Stomach smooth muscle (tissue), 2 donors: Measurements from ENCODE around the gene PAPPA2.

Experiments used
- H3K27ac ChIP-seq: one replicate; pipeline ENCODE4 v1.7.0; 2013; ENCODE audit warnings: mild to moderate bottlenecking, low read length, inconsistent platforms
- H3K27me3 ChIP-seq, 2 donors: one replicate each; pipeline ENCODE4 v1.7.0; 2013; ENCODE audit warnings: low read length in 2 of 2; ENCODE audit not compliant: insufficient read depth in 2 of 2, control insufficient read depth in 1 of 2
- H3K36me3 ChIP-seq, 2 donors: one replicate each; pipeline ENCODE4 v1.7.0; 2013; ENCODE audit warnings: low read length in 2 of 2; ENCODE audit not compliant: control insufficient read depth in 2 of 2, insufficient read depth in 2 of 2
- H3K4me1 ChIP-seq: one replicate; pipeline ENCODE4 v1.7.0; 2013; ENCODE audit warnings: low read length; ENCODE audit not compliant: control insufficient read depth, insufficient read depth
- H3K4me3 ChIP-seq, 2 donors: one replicate each; pipeline ENCODE4 v1.7.0; 2013; ENCODE audit warnings: low read length in 2 of 2
- H3K9ac ChIP-seq, 2 donors: one replicate each; pipeline ENCODE4 v1.7.0; 2013; ENCODE audit warnings: low read length in 2 of 2, mild to moderate bottlenecking in 1 of 2
- H3K9me3 ChIP-seq, 2 donors: one replicate each; pipeline ENCODE4 v1.7.0; 2013; ENCODE audit warnings: low read length in 2 of 2; ENCODE audit not compliant: control insufficient read depth in 2 of 2
- donor health status: healthy.
- donor health status: Pancreatic carcinoma.

The PAPPA2 gene

DNA sequence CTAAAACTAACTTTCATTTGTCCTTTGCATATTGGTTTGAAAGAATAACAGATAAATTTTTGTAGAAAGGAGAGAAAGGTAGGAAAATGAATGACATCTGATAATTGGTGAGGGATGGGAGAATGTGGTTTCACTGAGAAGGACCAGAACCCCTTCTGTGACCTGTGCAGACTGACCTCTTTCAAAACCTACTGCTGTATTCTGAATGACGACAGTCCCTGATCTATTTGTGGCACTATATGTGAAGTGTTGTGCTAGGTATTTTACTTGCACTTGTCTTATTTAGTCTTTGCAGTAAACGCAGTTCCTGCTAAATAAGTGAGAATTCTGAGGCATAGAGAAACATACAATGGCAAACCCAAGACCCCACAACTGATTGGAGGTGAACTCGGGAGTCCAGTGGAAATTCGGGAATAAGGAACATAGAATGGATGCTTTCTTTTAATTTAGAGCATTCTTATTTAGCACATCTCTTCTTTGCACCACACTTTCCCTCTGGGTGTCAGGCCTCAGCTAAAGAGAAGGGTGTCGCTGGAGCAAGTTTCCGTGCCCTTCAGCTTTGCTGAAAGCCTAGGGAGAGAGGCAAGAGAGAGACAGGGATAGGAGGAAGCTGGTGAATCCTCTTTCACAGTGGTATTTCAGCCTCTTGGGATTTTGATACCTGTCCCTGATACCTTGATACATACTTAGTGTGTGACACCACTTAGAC lies 230.2 kb downstream of the PAPPA2 start:
- Histone ChIP-seq H3K27ac (peak overlapping the region; percentile 96), H3K36me3 (no peaks in the 10 kb centered on the region), H3K27me3 (no peaks in the 10 kb centered on the region), H3K9ac (peak overlapping the region; percentile 52 to 55), H3K9me3 (no peaks in the 10 kb centered on the region), H3K4me1 (peaks cover 40% of the 10 kb centered on the region), H3K4me3 (peak overlapping the region in 1 of 2 donors; percentile 47)

- Histone ChIP-seq H3K9me3 (no peaks in the 10 kb centered on the region), H3K36me3 (no peaks in the 10 kb centered on the region), H3K9ac (peak overlapping the region; percentile 52 to 55), H3K4me1 (peaks cover 40% of the 10 kb centered on the region), H3K27me3 (no peaks in the 10 kb centered on the region), H3K27ac (peak overlapping the region; percentile 96), H3K4me3 (peak overlapping the region in 1 of 2 donors; percentile 47)
These were observed 230.8 kb downstream of the PAPPA2 start for GRCh38 chr1:176693697-176694329.

DNA sequence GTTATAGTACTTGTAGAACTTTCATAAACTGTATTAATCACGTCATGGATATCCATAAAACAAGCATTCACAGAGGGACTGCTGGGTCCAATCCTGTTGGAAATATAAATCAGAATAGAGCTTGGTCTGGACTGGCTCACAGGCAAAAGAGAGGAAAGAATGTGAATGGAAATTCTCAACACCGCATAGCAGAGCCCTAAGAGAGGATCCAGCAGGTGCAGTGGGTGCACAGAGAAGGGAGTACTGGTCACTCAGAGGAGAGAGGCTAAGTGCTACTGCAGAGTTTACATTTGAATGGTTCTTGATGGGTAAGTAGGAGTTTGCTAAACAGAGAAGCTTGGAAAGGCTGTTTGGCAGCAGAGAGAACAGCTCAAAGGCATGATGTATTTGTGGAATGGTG lies 231.7 kb downstream of the PAPPA2 start:
- no peaks in the 10 kb centered on the region for H3K27me3 ChIP-seq
- H3K27ac ChIP-seq: peak overlapping the region; percentile 96
- H3K9ac ChIP-seq: peak overlapping the region; percentile 7 to 49
- H3K36me3 ChIP-seq: no peaks in the 10 kb centered on the region
- H3K9me3 ChIP-seq: no peaks in the 10 kb centered on the region
- H3K4me1 ChIP-seq: peaks cover 40% of the 10 kb centered on the region
- no peak overlapping the region for H3K4me3 ChIP-seq

DNA sequence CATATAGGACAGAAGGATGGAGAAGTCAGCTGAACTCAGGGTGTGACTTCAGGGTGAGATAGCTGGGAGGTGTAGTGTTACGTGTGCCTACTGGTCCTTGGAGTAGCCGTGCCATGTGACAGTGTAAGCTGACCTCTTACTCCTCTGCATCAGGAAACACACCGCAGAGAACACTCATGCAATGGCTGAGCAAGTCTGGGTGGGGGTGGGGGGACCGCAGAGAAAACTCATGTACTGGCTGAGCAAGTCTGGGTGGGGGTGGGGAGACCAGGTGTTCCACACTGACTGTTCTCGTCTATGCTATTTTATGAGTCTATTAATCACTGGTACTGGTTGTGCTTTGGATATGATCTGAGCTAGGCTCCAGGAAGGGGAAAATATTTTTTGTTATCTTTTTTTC lies 233.1 kb downstream of the PAPPA2 start:
- Histone ChIP-seq H3K9ac (no peak overlapping the region), H3K9me3 (no peaks in the 10 kb centered on the region), H3K27me3 (no peaks in the 10 kb centered on the region), H3K4me3 (no peak overlapping the region), H3K4me1 (peaks cover 40% of the 10 kb centered on the region), H3K27ac (no peak overlapping the region), H3K36me3 (no peaks in the 10 kb centered on the region)

DNA sequence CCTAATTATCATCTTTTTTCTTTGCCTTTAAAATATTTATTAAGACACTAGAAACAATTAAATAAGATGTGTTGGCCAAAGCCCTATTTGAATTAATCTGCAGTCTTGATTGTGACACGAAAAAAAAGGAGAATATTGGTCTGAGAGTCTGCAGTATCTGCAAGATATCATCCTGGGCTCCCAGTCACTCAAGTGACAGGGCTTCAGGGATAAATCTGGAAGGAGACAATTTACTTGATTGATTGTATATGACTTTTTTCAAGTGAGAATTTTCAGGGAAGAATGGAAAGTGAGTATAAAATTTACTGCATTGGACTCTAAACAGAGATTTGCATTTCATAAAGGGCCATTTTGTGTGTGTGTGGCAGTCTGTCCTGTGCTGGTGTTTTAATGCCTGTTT lies 233.7 kb downstream of the PAPPA2 start:
- H3K27me3 ChIP-seq: no peaks in the 10 kb centered on the region
- no peak overlapping the region for H3K9ac ChIP-seq
- no peaks in the 10 kb centered on the region for H3K36me3 ChIP-seq
- no peak overlapping the region for H3K27ac ChIP-seq
- peaks cover 35% of the 10 kb centered on the region for H3K4me1 ChIP-seq
- no peaks in the 10 kb centered on the region for H3K9me3 ChIP-seq
- no peak overlapping the region for H3K4me3 ChIP-seq

GRCh38 chr1:176699821-176700220 lies 236.8 kb downstream of the PAPPA2 start:
- Histone ChIP-seq H3K4me3 (no peak overlapping the region), H3K27ac (no peak overlapping the region), H3K27me3 (no peaks in the 10 kb centered on the region), H3K36me3 (no peaks in the 10 kb centered on the region), H3K9me3 (no peaks in the 10 kb centered on the region), H3K4me1 (peaks cover 9% of the 10 kb centered on the region), H3K9ac (no peak overlapping the region)

GRCh38 chr1:176701151-176701866 lies 238.3 kb downstream of the PAPPA2 start:
- no peak overlapping the region for H3K9ac ChIP-seq
- H3K4me3 ChIP-seq: no peak overlapping the region
- H3K36me3 ChIP-seq: no peaks in the 10 kb centered on the region
- no peak overlapping the region for H3K27ac ChIP-seq
- no peaks in the 10 kb centered on the region for H3K4me1 ChIP-seq
- no peaks in the 10 kb centered on the region for H3K9me3 ChIP-seq
- no peaks in the 10 kb centered on the region for H3K27me3 ChIP-seq

GRCh38 chr1:176702901-176703300 lies 239.9 kb downstream of the PAPPA2 start:
- no peaks in the 10 kb centered on the region for H3K4me1 ChIP-seq
- H3K9me3 ChIP-seq: no peaks in the 10 kb centered on the region
- no peaks in the 10 kb centered on the region for H3K36me3 ChIP-seq
- no peak overlapping the region for H3K27ac ChIP-seq
- no peak overlapping the region for H3K9ac ChIP-seq
- no peak overlapping the region for H3K4me3 ChIP-seq
- no peaks in the 10 kb centered on the region for H3K27me3 ChIP-seq

GRCh38 chr1:176705585-176705984 lies 242.6 kb downstream of the PAPPA2 start:
- Histone ChIP-seq H3K27ac (no peak overlapping the region), H3K27me3 (no peaks in the 10 kb centered on the region), H3K9ac (no peak overlapping the region), H3K4me1 (no peaks in the 10 kb centered on the region), H3K36me3 (no peaks in the 10 kb centered on the region), H3K9me3 (no peaks in the 10 kb centered on the region), H3K4me3 (no peak overlapping the region)

GRCh38 chr1:176717066-176717750 lies 254.2 kb downstream of the PAPPA2 start:
- H3K27ac ChIP-seq: no peak overlapping the region
- no peaks in the 10 kb centered on the region for H3K27me3 ChIP-seq
- H3K9me3 ChIP-seq: no peaks in the 10 kb centered on the region
- no peaks in the 10 kb centered on the region for H3K36me3 ChIP-seq
- peaks cover 3% of the 10 kb centered on the region for H3K4me1 ChIP-seq
- no peak overlapping the region for H3K9ac ChIP-seq
- H3K4me3 ChIP-seq: no peak overlapping the region
